Sigmoid colon (tissue), 7 donors: Measurements from ENCODE around the gene CASR. TPM values are rescaled to one million over a fixed set of nuclear protein-coding genes. Genes with fewer than 3 reads are reported as not detected.

Experiments
- DNase-seq: peaks from one replicate; pipeline ENCODE4 v3.0.0-alpha.2; 2019
- H3K27ac ChIP-seq, 4 donors: fragments of 200-600 bp; sonication (generic); one replicate each; pipeline ENCODE4 v1.5.1; 2016 to 2019; ENCODE audit warnings: mild to moderate bottlenecking in 1 of 4
- H3K27me3 ChIP-seq, 3 donors: fragments of 200-600 bp; sonication (generic); one replicate each; pipeline ENCODE4 v1.5.1; 2019; ENCODE audit warnings: mild to moderate bottlenecking in 1 of 3
- H3K36me3 ChIP-seq, 4 donors: fragments of 200-600 bp; sonication (generic); one replicate each; pipeline ENCODE4 v1.5.1; 2016 to 2019
- H3K4me1 ChIP-seq, 4 donors: fragments of 200-600 bp; sonication (generic); one replicate each; pipeline ENCODE4 v1.5.1; 2017 to 2019
- H3K4me3 ChIP-seq, 4 donors: fragments of 200-600 bp; sonication (generic); one replicate each; pipeline ENCODE4 v1.5.1; 2017 to 2019; ENCODE audit warnings: mild to moderate bottlenecking in 2 of 4, moderate library complexity in 1 of 4
- H3K9me3 ChIP-seq, 4 donors: fragments of 200-600 bp in 3 of 4; sonication (generic) in 3 of 4; one replicate each; pipeline versions ENCODE4 v1.5.1 to v1.6.1; 2013 to 2019
- EP300 ChIP-seq, 4 donors: sonication (generic); formaldehyde crosslinking; IDR thresholded peaks; one replicate each; pipeline ENCODE4 v1.6.1; 2017; ENCODE audit warnings: antibody characterized with exemption in 4 of 4
- POLR2A ChIP-seq, 2 donors: fragments of 450-650 bp; IDR thresholded peaks; one replicate each; pipeline ENCODE4 v1.6.1; 2016; ENCODE audit warnings: antibody characterized with exemption in 2 of 2, mild to moderate bottlenecking in 2 of 2, moderate library complexity in 2 of 2
- POLR2AphosphoS5 ChIP-seq, 4 donors: sonication (generic); formaldehyde crosslinking; IDR thresholded peaks; one replicate each; pipeline ENCODE4 v1.6.1; 2017; ENCODE audit warnings: antibody characterized with exemption in 4 of 4
- WGBS, 2 donors: extraction: QIAGEN DNeasy Blood & Tissue Kit; methylation state at CpG; one replicate each; pipeline ENCODE4 v1.1.7; 2013; 5-methylcytosine and 5-hydroxymethylcytosine counted together
- intact Hi-C: fragments of 100-400 bp; cut with DNase I; formaldehyde crosslinking; loops from one replicate; pipeline ENCODE4 v1.15.1; 2023
- polyA plus RNA-seq, 3 donors: library from polyadenylated mRNA; stranded (reverse); fragments of 200-250 nt; gene quantifications; one replicate each; pipeline ENCODE4 v1.2.3, GENCODE V29; 2013
- total RNA-seq, 4 donors: library from RNA; depleted of rRNA; stranded (reverse); fragments of >200 nt; gene quantifications; one replicate each; pipeline ENCODE4 v1.1.0, GENCODE V29; 2016
- TF ChIP-seq, protein P1 (sequence below), 4 experiments: fragments of 450-650 bp in 3 of 4; fragments of 200-600 bp in 1 of 4; IDR thresholded peaks; one replicate each; pipeline ENCODE4 v1.5.1; 2016 to 2019; ENCODE audit warnings: antibody characterized with exemption in 4 of 4, mild to moderate bottlenecking in 3 of 4, moderate library complexity in 2 of 4
- donor health status: healthy with polysubstance abuse.
- donor health status: Bipolar disorder and iron deficiency.
- donor health status: healthy.

Gene CASR
- total and polyA plus RNA-seq, 7 donors: under 0.01 to 0.14 (median under 0.01) TPM; not detected in 2

DNA sequence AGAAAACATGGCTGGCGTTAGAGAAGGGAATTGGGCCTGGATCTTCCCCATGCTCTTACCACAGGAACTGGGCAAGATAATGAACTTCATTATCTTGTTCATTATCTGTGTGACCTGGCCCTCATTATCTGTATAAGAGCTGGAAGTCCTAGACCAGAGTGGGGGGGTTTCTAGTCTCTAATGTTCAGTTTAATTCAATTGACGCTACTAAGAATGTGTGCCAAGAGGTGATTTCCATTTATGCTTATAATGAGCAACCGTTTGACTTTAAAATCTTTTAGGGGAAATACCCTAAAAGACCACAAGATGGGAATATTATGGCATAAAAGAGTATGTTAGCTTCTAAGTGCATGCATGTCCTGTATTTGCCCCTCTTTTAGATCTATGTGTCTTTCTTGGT is 82.5 kb downstream of the CASR start:
- intact Hi-C loops: no loop called here
- 49 to 65% methylated on average over 3 of the region's 3 CpGs for WGBS, 2 donors
- Histone ChIP-seq H3K36me3 (no peaks in the 10 kb centered on the region), H3K9me3 (no peaks in the 10 kb centered on the region), H3K4me1 (no peaks in the 10 kb centered on the region), H3K4me3 (no peak overlapping the region), H3K27me3 (no peaks in the 10 kb centered on the region), H3K27ac (no peak overlapping the region)
- TF ChIP-seq, protein P1, sequence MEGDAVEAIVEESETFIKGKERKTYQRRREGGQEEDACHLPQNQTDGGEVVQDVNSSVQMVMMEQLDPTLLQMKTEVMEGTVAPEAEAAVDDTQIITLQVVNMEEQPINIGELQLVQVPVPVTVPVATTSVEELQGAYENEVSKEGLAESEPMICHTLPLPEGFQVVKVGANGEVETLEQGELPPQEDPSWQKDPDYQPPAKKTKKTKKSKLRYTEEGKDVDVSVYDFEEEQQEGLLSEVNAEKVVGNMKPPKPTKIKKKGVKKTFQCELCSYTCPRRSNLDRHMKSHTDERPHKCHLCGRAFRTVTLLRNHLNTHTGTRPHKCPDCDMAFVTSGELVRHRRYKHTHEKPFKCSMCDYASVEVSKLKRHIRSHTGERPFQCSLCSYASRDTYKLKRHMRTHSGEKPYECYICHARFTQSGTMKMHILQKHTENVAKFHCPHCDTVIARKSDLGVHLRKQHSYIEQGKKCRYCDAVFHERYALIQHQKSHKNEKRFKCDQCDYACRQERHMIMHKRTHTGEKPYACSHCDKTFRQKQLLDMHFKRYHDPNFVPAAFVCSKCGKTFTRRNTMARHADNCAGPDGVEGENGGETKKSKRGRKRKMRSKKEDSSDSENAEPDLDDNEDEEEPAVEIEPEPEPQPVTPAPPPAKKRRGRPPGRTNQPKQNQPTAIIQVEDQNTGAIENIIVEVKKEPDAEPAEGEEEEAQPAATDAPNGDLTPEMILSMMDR (IDR thresholded peaks at IDR 0.05): no peak
- TF ChIP-seq POLR2AphosphoS5 (IDR thresholded peaks at IDR 0.05) (no peak), POLR2A (IDR thresholded peaks at IDR 0.05) (no peak), EP300 (IDR thresholded peaks at IDR 0.05) (no peak)
- no peak for DNase-seq

DNA sequence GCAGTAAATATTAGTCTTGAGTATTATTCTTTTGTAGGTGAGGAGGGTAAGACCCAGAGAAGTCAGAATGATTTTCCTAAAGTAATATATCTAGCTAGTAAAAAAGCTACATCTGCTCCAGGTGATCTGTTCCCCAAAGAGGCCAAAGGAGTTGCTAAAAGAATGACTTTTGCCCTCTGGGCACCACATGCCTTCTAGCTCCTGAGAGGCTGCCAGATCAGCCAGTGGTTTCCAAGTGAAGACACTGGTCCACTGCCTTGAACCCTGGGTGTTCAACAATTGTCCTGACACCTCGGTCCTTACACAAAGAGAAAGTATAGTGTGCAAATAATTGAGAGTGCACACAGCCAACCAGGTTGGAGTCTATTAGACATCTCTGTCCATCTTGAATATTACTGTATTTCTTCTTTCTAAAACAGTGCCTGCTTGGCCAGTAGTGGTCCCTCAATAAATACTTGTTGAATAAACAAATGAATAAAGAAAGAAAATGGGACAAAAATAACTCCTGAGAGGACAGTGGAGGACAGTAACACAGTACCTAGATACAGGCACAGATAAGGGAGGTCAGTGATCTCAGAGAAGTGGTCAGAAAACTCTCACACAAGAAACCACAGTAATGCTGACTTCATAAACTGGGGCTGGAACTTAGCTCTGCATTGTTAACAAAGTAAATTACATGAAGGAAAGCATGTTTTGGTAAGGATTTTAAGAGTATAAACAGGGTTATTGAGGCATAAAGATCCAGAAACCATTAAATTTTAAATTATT is 85.0 kb downstream of the CASR start:
- H3K27ac ChIP-seq: no peak overlapping the region
- no peak overlapping the region for H3K4me3 ChIP-seq
- no peak for DNase-seq
- TF ChIP-seq POLR2AphosphoS5 (IDR thresholded peaks at IDR 0.05): no peak
- TF ChIP-seq, protein P1 (IDR thresholded peaks at IDR 0.05): no peak
- TF ChIP-seq EP300 (IDR thresholded peaks at IDR 0.05): no peak
- no peak for TF ChIP-seq POLR2A (IDR thresholded peaks at IDR 0.05)
- intact Hi-C loops: no loop called here
- H3K9me3 ChIP-seq: no peaks in the 10 kb centered on the region
- H3K36me3 ChIP-seq: no peaks in the 10 kb centered on the region
- no peaks in the 10 kb centered on the region for H3K27me3 ChIP-seq
- 67 to 90% methylated on average over 1 of the region's 1 CpG for WGBS, 2 donors
- no peaks in the 10 kb centered on the region for H3K4me1 ChIP-seq

DNA sequence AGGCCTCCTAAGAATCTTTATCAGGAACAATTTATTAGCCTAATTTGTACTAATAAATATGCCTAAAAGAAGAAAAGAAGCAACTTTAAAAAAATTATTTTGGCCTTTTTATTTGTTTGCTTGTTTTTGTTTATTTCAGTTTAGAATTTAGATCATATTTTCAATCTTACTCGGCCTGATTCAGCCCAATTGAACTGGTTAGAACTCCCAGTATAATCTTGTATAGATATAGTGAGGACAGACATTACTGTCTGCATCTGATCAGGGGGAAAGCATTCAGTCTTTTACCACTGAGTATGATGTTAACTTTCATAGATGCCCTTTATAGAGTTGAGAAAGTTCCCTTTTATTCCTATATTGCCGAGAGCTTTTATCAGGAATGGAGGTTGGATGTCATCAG is 85.6 kb downstream of the CASR start:
- WGBS, 2 donors: 85 to 89% methylated on average over 2 of the region's 2 CpGs
- Histone ChIP-seq H3K27ac (no peak overlapping the region), H3K36me3 (no peaks in the 10 kb centered on the region), H3K27me3 (no peaks in the 10 kb centered on the region), H3K4me3 (no peak overlapping the region), H3K9me3 (no peaks in the 10 kb centered on the region), H3K4me1 (no peaks in the 10 kb centered on the region)
- TF ChIP-seq, protein P1 (IDR thresholded peaks at IDR 0.05): no peak
- TF ChIP-seq EP300 (IDR thresholded peaks at IDR 0.05) (no peak), POLR2AphosphoS5 (IDR thresholded peaks at IDR 0.05) (no peak), POLR2A (IDR thresholded peaks at IDR 0.05) (no peak)
- no peak for DNase-seq
- intact Hi-C loops: no loop called here

DNA sequence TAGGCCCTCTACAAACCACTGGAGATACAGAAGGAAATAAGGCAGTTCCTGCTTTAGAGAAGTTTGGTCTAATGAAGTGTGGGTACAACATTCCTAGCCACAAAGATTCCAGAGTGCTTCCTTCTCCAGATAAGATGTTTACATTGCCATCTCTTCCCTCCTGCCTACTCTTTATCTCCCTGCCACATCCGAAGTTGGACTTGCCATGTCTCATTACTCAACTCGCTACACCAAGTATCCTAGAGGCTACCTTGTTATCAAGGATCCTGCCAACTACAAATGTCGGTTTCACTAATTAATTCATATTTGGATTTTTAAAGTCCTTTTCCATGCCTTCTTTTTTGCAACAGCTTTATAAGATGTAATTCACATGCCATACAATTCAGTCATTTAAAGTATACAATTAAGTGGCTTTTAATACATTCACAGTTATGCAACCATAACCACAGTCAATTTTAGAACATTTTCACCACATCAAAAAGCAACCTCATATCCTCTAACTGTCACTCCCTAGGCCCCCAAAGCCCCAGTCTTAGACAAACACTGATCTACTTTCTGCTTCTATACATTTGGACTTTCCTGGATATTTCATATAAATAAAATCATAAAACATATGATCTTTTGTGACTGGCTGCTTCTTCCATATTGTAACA is 87.9 kb downstream of the CASR start:
- Histone ChIP-seq H3K36me3 (no peaks in the 10 kb centered on the region), H3K4me1 (no peaks in the 10 kb centered on the region), H3K27ac (no peak overlapping the region), H3K9me3 (no peaks in the 10 kb centered on the region), H3K27me3 (no peaks in the 10 kb centered on the region), H3K4me3 (no peak overlapping the region)
- DNase-seq: no peak
- TF ChIP-seq EP300 (IDR thresholded peaks at IDR 0.05): no peak
- no peak for TF ChIP-seq POLR2AphosphoS5 (IDR thresholded peaks at IDR 0.05)
- TF ChIP-seq, protein P1 (IDR thresholded peaks at IDR 0.05): no peak
- TF ChIP-seq POLR2A (IDR thresholded peaks at IDR 0.05): no peak
- intact Hi-C loops: no loop called here
- 57 to 79% methylated on average over 3 of the region's 3 CpGs for WGBS, 2 donors
